ENCODE results near the gene RPL39L. TPM values are rescaled to one million over a fixed set of nuclear protein-coding genes. Genes with fewer than 3 reads are reported as not detected.

RPL39L gene
- total RNA-seq, 4 donors from 2014 or later, result 3.6 to 9.1 (median 7.5) TPM

GRCh38 chr3:187085021-187085666 lies 54.2 kb downstream of the RPL39L start:
- TF ChIP-seq POLR2AphosphoS5 (IDR thresholded peaks at IDR 0.05), result no peak
- Histone ChIP-seq H3K4me1 (peaks cover 0 to 9% (median 3%) of the 10 kb centered on the region in 4 donors), H3K9me3 (peaks cover 0 to 22% (median 20%) of the 10 kb centered on the region in 4 donors), H3K27ac (replicated peaks in 1 of 4) (no peak overlapping the region), H3K27me3 (no peaks in the 10 kb centered on the region), H3K4me3 (no peak overlapping the region), H3K36me3 (no peaks in the 10 kb centered on the region)
- 78% methylated on average over 5 of the region's 5 CpGs for WGBS
- DNase-seq (ENCODE audit: extremely low spot score), result no peak
- intact Hi-C loops (cut with DNase I), result no loop called here

- TF ChIP-seq POLR2A (IDR thresholded peaks at IDR 0.05; ENCODE audit: low read depth) (no peak), POLR2AphosphoS5 (IDR thresholded peaks at IDR 0.05) (no peak), CTCF (IDR thresholded peaks at IDR 0.05) (no peak), EP300 (IDR thresholded peaks at IDR 0.05) (no peak)
- H3K27ac ChIP-seq (replicated peaks in 1 of 4), result no peak overlapping the region
- WGBS, result 49% methylated on average over 2 of the region's 2 CpGs
- DNase-seq (ENCODE audit: extremely low spot score), result no peak
- H3K9me3 ChIP-seq, result peaks cover 0 to 21% (median 18%) of the 10 kb centered on the region in 4 donors
- H3K36me3 ChIP-seq, result no peaks in the 10 kb centered on the region
- no peak overlapping the region for H3K4me3 ChIP-seq
- H3K27me3 ChIP-seq, result no peaks in the 10 kb centered on the region
- H3K4me1 ChIP-seq, result peaks cover 0 to 9% (median 3%) of the 10 kb centered on the region in 4 donors
- intact Hi-C loops (cut with DNase I), result no loop called here
These were observed 54.7 kb downstream of the RPL39L start for GRCh38 chr3:187084580-187084979.

GRCh38 chr3:187084126-187084525 lies 55.2 kb downstream of the RPL39L start:
- no peak for DNase-seq (ENCODE audit: extremely low spot score)
- TF ChIP-seq CTCF (IDR thresholded peaks at IDR 0.05) (no peak), POLR2A (IDR thresholded peaks at IDR 0.05; ENCODE audit: low read depth) (no peak), POLR2AphosphoS5 (IDR thresholded peaks at IDR 0.05) (no peak), EP300 (IDR thresholded peaks at IDR 0.05) (no peak)
- 73% methylated on average over 5 of the region's 5 CpGs for WGBS
- no peak overlapping the region for H3K4me3 ChIP-seq
- intact Hi-C loops (cut with DNase I), result no loop called here
- H3K9me3 ChIP-seq, result peaks cover 0 to 21% (median 16%) of the 10 kb centered on the region in 4 donors
- peaks cover 0 to 9% (median 3%) of the 10 kb centered on the region in 4 donors for H3K4me1 ChIP-seq
- no peaks in the 10 kb centered on the region for H3K27me3 ChIP-seq
- no peak overlapping the region for H3K27ac ChIP-seq (replicated peaks in 1 of 4)
- H3K36me3 ChIP-seq, result peaks cover 0 to 1% (median 0%) of the 10 kb centered on the region in 4 donors

- no peak for DNase-seq (ENCODE audit: extremely low spot score)
- H3K4me3 ChIP-seq, result no peak overlapping the region
- H3K27me3 ChIP-seq, result no peaks in the 10 kb centered on the region
- peaks cover 0 to 11% (median 10%) of the 10 kb centered on the region in 4 donors for H3K9me3 ChIP-seq
- TF ChIP-seq CTCF (IDR thresholded peaks at IDR 0.05) (no peak), EP300 (IDR thresholded peaks at IDR 0.05) (no peak), POLR2A (IDR thresholded peaks at IDR 0.05; ENCODE audit: low read depth) (no peak)
- peaks cover 0 to 9% (median 3%) of the 10 kb centered on the region in 4 donors for H3K4me1 ChIP-seq
- intact Hi-C loops (cut with DNase I), result no loop called here
- H3K27ac ChIP-seq (replicated peaks in 1 of 4), result no peak overlapping the region
- peaks cover 0 to 14% (median under 1%) of the 10 kb centered on the region in 4 donors for H3K36me3 ChIP-seq
- WGBS, result 94% methylated on average over 6 of the region's 6 CpGs
These were observed 56.4 kb downstream of the RPL39L start for GRCh38 chr3:187082758-187083375.

GRCh38 chr3:187080799-187081450 lies 58.4 kb downstream of the RPL39L start:
- H3K4me3 ChIP-seq, result no peak overlapping the region
- H3K27me3 ChIP-seq, result no peaks in the 10 kb centered on the region
- DNase-seq (ENCODE audit: extremely low spot score), result no peak
- intact Hi-C loops (cut with DNase I), result no loop called here
- 93% methylated on average over 13 of the region's 13 CpGs for WGBS
- no peak overlapping the region for H3K27ac ChIP-seq (replicated peaks in 1 of 4)
- H3K4me1 ChIP-seq, result peaks cover 0 to 9% (median 3%) of the 10 kb centered on the region in 4 donors
- no peaks in the 10 kb centered on the region for H3K9me3 ChIP-seq
- H3K36me3 ChIP-seq, result peaks cover 0 to 33% (median 7%) of the 10 kb centered on the region in 4 donors
- TF ChIP-seq POLR2A (IDR thresholded peaks at IDR 0.05; ENCODE audit: low read depth) (no peak), POLR2AphosphoS5 (IDR thresholded peaks at IDR 0.05) (no peak), EP300 (IDR thresholded peaks at IDR 0.05) (no peak), CTCF (IDR thresholded peaks at IDR 0.05) (no peak)

Measured in esophagus muscularis mucosa (tissue), 4 donors.